HepG2 (cell line): ENCODE data around the gene ARHGAP25.

Source experiments
- ATF7 ChIP-seq, 2 experiments: fragments of 450-650 bp in 1 of 2; sonication (generic) in 1 of 2; formaldehyde crosslinking in 1 of 2; IDR thresholded peaks; 2 replicates each; pipeline versions ENCODE4 v1.4.0 to v1.6.1; 2016 to 2020; ENCODE audit warnings: antibody characterized with exemption in 1 of 2, mild to moderate bottlenecking in 1 of 2, missing genetic modification reagents in 1 of 2
- BRCA1 ChIP-seq: sonication (generic); formaldehyde crosslinking; IDR thresholded peaks from 2 replicates; pipeline ENCODE4 v1.4.0; 2020; ENCODE audit warnings: missing genetic modification reagents
- EZH2 ChIP-seq: conservative IDR thresholded peaks from 2 replicates; pipeline ENCODE4 v1.6.1; 2012; ENCODE audit warnings: mild to moderate bottlenecking, low read depth, low read length, moderate library complexity
- IKZF1 ChIP-seq: fragments of 450-650 bp; IDR thresholded peaks from 2 replicates; pipeline ENCODE4 v1.7.1; 2016
- MXI1 ChIP-seq: IDR thresholded peaks from 3 replicates; pipeline ENCODE4 v1.6.1; 2012; ENCODE audit warnings: low read depth, low read length, inconsistent platforms, borderline replicate concordance
- POLR2A ChIP-seq, 2 experiments: IDR thresholded peaks; 2 replicates each; pipeline ENCODE4 v1.6.1; 2011; ENCODE audit warnings: low read depth in 2 of 2, low read length in 2 of 2, mild to moderate bottlenecking in 1 of 2, moderate library complexity in 1 of 2; ENCODE audit not compliant: insufficient read depth in 1 of 2
- RARG ChIP-seq: sonication (generic); formaldehyde crosslinking; IDR thresholded peaks from 2 replicates; pipeline ENCODE4 v1.4.0; 2020; ENCODE audit warnings: low read depth, mild to moderate bottlenecking, missing genetic modification reagents
- SRSF1 ChIP-seq: fragments of 200-400 bp; formaldehyde crosslinking; optimal IDR thresholded peaks from 2 replicates; pipeline ENCODE3; 2017; ENCODE audit warnings: mild to moderate bottlenecking, low read depth, low read length, moderate library complexity
- ZNF282 ChIP-seq: fragments of 450-650 bp; IDR thresholded peaks from 2 replicates; pipeline ENCODE4 v1.6.1; 2018; ENCODE audit not compliant: partially characterized antibody

- TF ChIP-seq POLR2A (IDR thresholded peaks at IDR 0.05; ENCODE audit: insufficient read depth in 1 of 2, low read depth in 2 of 2, low read length in 2 of 2) (no peak), IKZF1 (no peak), EZH2 (no peak), SRSF1 (no peak), MXI1 (no peak), ZNF282 (no peak), BRCA1 (CRISPR knock-in tag) (no peak), ATF7 (IDR thresholded peaks at IDR 0.05) (no peak), ATF7 (CRISPR knock-in tag; IDR thresholded peaks at IDR 0.05) (no peak), RARG (CRISPR knock-in tag) (no peak)
These were observed 17.1 kb downstream of the ARHGAP25 start for GRCh38 chr2:68751397-68752339.
